Measurements from ENCODE around the gene KRT71.

Gene KRT71

DNA sequence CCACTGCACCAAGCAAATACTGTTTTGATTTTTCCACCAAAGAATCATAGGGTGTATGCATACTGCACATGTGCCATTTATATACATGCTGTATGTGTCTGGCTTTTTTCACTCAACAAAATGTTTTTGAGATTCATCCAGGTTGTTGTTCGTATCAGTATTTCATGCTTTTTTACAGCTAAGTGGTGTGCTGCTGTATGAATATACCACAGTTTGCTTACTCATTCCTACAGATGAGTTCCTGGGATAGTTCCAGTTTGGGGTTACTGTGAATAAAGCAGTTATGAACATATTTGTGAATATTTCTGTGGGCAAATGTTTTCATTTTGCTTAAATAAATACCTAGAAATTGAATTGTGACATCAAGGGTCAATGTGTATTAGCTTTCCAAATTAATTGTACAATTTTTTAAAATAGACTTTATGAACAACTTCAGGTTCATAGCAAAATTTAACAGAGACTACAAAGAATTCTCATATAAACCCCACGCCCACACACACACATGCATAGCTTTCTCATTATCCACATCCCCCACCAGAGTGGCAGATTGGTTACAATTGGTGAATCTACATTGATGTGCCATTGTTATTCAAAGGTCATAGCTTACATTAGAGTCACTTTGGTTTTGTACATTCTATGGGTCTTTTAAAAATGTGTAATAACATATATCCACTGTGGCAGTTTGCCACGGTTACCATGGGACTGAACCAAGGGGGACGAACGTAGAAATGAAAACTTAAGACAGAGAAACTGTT lies 53.0 kb downstream of the KRT71 start:
- H3K4me3 ChIP-seq (ENCODE audit: low read depth in 1 of 2, low read length in 1 of 2): no peak overlapping the region

DNA sequence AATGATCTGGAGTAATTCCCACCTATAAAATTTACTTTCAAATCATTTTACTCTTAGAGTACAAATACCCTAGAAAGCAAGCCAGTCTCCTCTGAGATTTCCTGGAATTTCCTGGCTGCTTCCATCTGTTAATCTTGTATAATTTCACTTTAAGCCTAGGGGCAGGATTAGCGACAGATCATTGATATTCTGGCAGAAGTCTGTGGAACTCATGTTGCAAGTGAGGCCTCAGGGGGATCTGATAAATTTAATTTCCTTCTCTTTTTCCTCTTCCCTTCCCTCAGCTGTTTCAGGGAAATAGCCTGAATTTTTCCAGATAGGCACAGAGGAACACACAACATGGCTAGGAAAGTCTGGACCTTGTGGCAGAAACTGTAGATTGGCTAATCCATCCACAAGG lies 54.0 kb downstream of the KRT71 start:
- no peaks in the 10 kb centered on the region for H3K9me3 ChIP-seq
- H3K27me3 ChIP-seq: peaks cover 7% of the 10 kb centered on the region
- no peak overlapping the region for H3K4me3 ChIP-seq (ENCODE audit: low read depth in 1 of 2, low read length in 1 of 2)
- H3K4me1 ChIP-seq (ENCODE audit: control insufficient read depth in 1 of 2, insufficient read depth in 1 of 2, low read depth in 1 of 2, low read length in 1 of 2): no peaks in the 10 kb centered on the region
- TF ChIP-seq, protein P1, sequence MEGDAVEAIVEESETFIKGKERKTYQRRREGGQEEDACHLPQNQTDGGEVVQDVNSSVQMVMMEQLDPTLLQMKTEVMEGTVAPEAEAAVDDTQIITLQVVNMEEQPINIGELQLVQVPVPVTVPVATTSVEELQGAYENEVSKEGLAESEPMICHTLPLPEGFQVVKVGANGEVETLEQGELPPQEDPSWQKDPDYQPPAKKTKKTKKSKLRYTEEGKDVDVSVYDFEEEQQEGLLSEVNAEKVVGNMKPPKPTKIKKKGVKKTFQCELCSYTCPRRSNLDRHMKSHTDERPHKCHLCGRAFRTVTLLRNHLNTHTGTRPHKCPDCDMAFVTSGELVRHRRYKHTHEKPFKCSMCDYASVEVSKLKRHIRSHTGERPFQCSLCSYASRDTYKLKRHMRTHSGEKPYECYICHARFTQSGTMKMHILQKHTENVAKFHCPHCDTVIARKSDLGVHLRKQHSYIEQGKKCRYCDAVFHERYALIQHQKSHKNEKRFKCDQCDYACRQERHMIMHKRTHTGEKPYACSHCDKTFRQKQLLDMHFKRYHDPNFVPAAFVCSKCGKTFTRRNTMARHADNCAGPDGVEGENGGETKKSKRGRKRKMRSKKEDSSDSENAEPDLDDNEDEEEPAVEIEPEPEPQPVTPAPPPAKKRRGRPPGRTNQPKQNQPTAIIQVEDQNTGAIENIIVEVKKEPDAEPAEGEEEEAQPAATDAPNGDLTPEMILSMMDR (IDR thresholded peaks at IDR 0.05): no peak
- no peak overlapping the region for H3K27ac ChIP-seq
- H3K36me3 ChIP-seq: no peaks in the 10 kb centered on the region

More for the DNA sequence above, 53.0 kb downstream of the KRT71 start:
- Histone ChIP-seq H3K27me3 (peaks cover 4% of the 10 kb centered on the region), H3K27ac (no peak overlapping the region), H3K4me1 (ENCODE audit: control insufficient read depth in 1 of 2, insufficient read depth in 1 of 2, low read depth in 1 of 2, low read length in 1 of 2) (no peaks in the 10 kb centered on the region), H3K36me3 (no peaks in the 10 kb centered on the region), H3K9me3 (no peaks in the 10 kb centered on the region)
- TF ChIP-seq, protein P1 (IDR thresholded peaks at IDR 0.05): no peak

DNA sequence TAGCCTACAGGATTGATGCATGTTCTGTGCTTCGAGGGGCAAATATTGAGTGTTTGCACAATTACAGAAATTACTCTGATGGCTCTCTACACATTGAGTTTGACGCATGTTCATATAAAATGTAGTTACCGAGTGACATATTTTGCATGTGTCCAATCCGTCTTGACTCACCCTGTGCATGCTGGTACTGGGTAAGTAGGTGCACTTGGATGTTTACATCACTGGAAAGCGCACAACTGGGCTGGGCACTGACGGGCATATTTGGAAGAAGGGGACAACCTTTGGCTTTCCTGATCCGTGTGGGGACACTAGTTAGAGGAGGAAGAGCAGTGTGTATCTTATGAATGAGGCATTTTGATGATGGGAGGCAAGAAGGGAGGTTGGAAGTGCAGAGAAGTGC lies 55.0 kb downstream of the KRT71 start:
- TF ChIP-seq, protein P1 (IDR thresholded peaks at IDR 0.05): no peak
- H3K27me3 ChIP-seq: peaks cover 9% of the 10 kb centered on the region
- no peak overlapping the region for H3K27ac ChIP-seq
- no peak overlapping the region for H3K4me3 ChIP-seq (ENCODE audit: low read depth in 1 of 2, low read length in 1 of 2)
- no peaks in the 10 kb centered on the region for H3K4me1 ChIP-seq (ENCODE audit: control insufficient read depth in 1 of 2, insufficient read depth in 1 of 2, low read depth in 1 of 2, low read length in 1 of 2)
- no peaks in the 10 kb centered on the region for H3K36me3 ChIP-seq
- H3K9me3 ChIP-seq: no peaks in the 10 kb centered on the region

DNA sequence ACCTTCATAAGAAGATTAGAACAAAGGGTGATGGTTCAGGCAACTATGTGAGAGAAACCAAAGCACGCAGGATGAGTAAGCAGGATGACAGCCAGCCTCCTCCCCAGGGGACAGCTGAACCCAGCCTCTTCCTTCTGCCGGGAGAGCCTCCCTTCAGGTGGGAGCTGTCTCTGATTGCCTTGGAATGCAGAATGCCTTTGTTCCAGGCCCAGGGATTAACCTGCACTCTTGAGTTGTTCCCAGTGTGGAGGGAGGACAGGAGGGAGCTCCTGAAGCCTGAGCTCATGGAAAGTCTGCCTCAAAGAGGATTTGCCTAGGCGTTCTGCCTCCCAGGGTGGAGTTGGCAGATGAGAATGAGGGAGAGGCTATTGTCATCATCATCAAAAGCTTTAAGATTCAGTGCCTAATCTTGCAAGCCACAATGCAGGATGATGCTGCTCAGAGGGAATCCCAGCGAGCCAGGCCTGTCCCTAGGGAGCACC lies 56.3 kb downstream of the KRT71 start:
- peaks cover 9% of the 10 kb centered on the region for H3K27me3 ChIP-seq
- TF ChIP-seq, protein P1 (IDR thresholded peaks at IDR 0.05): no peak
- H3K4me3 ChIP-seq (ENCODE audit: low read depth in 1 of 2, low read length in 1 of 2): no peak overlapping the region
- no peaks in the 10 kb centered on the region for H3K9me3 ChIP-seq
- no peaks in the 10 kb centered on the region for H3K4me1 ChIP-seq (ENCODE audit: control insufficient read depth in 1 of 2, insufficient read depth in 1 of 2, low read depth in 1 of 2, low read length in 1 of 2)
- no peaks in the 10 kb centered on the region for H3K36me3 ChIP-seq
- no peak overlapping the region for H3K27ac ChIP-seq

DNA sequence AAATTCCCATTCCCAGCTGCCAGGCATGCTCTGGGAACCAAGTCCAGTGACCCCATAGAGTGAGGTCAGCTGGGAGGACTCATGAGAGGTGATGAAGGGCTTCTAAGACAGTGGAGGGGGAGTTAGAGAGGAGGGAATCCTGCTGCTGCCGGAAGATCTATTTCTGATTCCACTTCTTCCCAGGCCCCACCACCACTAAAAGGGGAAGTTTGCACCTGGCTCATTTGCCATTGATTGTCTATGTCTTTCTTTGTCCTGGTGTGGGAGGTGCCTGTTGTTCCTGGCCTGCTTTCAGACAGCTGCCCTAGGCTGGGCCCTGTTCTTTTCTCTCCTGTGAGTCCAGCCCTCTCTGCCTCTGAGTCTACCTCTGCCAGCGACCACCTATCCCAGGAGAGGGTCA lies 56.9 kb downstream of the KRT71 start:
- peaks cover 9% of the 10 kb centered on the region for H3K27me3 ChIP-seq
- TF ChIP-seq, protein P1 (IDR thresholded peaks at IDR 0.05): no peak
- H3K4me3 ChIP-seq (ENCODE audit: low read depth in 1 of 2, low read length in 1 of 2): no peak overlapping the region
- H3K4me1 ChIP-seq (ENCODE audit: control insufficient read depth in 1 of 2, insufficient read depth in 1 of 2, low read depth in 1 of 2, low read length in 1 of 2): no peaks in the 10 kb centered on the region
- H3K27ac ChIP-seq: no peak overlapping the region
- H3K36me3 ChIP-seq: no peaks in the 10 kb centered on the region
- H3K9me3 ChIP-seq: no peaks in the 10 kb centered on the region

Measured in neutrophil (primary cell).